Esophagus muscularis mucosa (tissue), 4 donors: ENCODE results near the gene MAPK7. TPM values are rescaled to one million over a fixed set of nuclear protein-coding genes. Genes with fewer than 3 reads are reported as not detected.

Experiments
- DNase-seq: peaks from one replicate; pipeline ENCODE4 v3.0.0-alpha.2; 2017; ENCODE audit errors: extremely low spot score
- H3K27ac ChIP-seq, 4 donors: fragments of 200-600 bp; sonication (generic); replicated peaks in 1 of 4; 1 replicate in 3 of 4; 2 replicates in 1 of 4; pipeline ENCODE4 v1.5.1; 2016 to 2019; ENCODE audit warnings: mild to moderate bottlenecking in 1 of 4
- H3K27me3 ChIP-seq, 4 donors: fragments of 200-600 bp; sonication (generic); one replicate each; pipeline versions ENCODE4 v1.5.1 to v1.6.0; 2016 to 2019
- H3K36me3 ChIP-seq, 4 donors: fragments of 200-600 bp; sonication (generic); one replicate each; pipeline ENCODE4 v1.5.1; 2016 to 2019
- H3K4me1 ChIP-seq, 4 donors: fragments of 200-600 bp; sonication (generic); one replicate each; pipeline ENCODE4 v1.5.1; 2016 to 2019
- H3K4me3 ChIP-seq, 4 donors: fragments of 200-600 bp; sonication (generic); 1 replicate in 2 of 4; 2 replicates in 2 of 4; pipeline ENCODE4 v1.5.1; 2016 to 2019; ENCODE audit warnings: mild to moderate bottlenecking in 4 of 4, moderate library complexity in 1 of 4
- H3K9me3 ChIP-seq, 4 donors: fragments of 200-600 bp; sonication (generic); 1 replicate in 3 of 4; 2 replicates in 1 of 4; pipeline ENCODE4 v1.5.1; 2016 to 2019
- EP300 ChIP-seq: sonication (generic); formaldehyde crosslinking; IDR thresholded peaks from one replicate; pipeline ENCODE4 v1.6.1; 2017; ENCODE audit warnings: antibody characterized with exemption
- POLR2A ChIP-seq: fragments of 450-650 bp; IDR thresholded peaks from one replicate; pipeline ENCODE4 v1.6.1; 2017; ENCODE audit warnings: antibody characterized with exemption, moderate library complexity, mild to moderate bottlenecking, low read depth
- POLR2AphosphoS5 ChIP-seq, 2 donors: sonication (generic); formaldehyde crosslinking; IDR thresholded peaks; one replicate each; pipeline ENCODE4 v1.6.1; 2017; ENCODE audit warnings: antibody characterized with exemption in 2 of 2
- WGBS: methylation state at CpG from one replicate; pipeline ENCODE4 v1.1.5; 2018; 5-methylcytosine and 5-hydroxymethylcytosine counted together
- intact Hi-C: fragments of 100-400 bp; cut with DNase I; formaldehyde crosslinking; loops from one replicate; pipeline ENCODE4 v1.15.1; 2023
- total RNA-seq, 4 donors: library from RNA; depleted of rRNA; stranded (reverse); fragments of >200 nt; gene quantifications; one replicate each; pipeline versions ENCODE4 v1.1.0 to v1.2.1, GENCODE V29; 2016
- TF ChIP-seq, protein P1 (sequence below), 3 experiments: fragments of 200-600 bp in 2 of 3; fragments of 450-650 bp in 1 of 3; sonication (generic) in 2 of 3; IDR thresholded peaks; one replicate each; pipeline ENCODE4 v1.5.1; 2017 to 2019; ENCODE audit warnings: antibody characterized with exemption in 3 of 3, mild to moderate bottlenecking in 2 of 3, moderate library complexity in 1 of 3

The MAPK7 gene
- total RNA-seq, 4 donors from 2014 or later = 26.3 to 41.4 (median 33.2) TPM

DNA sequence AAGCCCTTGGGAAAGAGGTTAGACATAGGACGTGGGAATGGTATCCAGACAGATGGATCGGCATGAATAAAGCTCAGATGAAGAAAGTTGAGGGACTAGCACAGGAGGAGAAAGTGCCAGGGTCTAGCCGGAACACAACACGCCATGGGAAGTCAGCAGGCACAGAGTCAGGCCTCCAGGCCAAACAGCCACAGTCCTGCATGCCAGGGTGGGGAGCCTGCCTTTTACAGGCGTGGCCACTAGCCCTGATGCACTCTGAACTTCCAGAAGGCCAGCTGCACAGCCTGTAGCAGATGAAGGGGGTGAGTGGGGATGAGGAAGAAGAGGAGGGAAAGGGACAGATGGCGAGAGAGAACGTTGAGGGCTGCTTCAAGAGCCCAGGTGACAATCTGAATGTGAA, 20.9 kb upstream of the MAPK7 start:
- 84% methylated on average over 7 of the region's 7 CpGs for WGBS
- intact Hi-C loops = no loop called here
- H3K9me3 ChIP-seq = no peaks in the 10 kb centered on the region
- DNase-seq = no peak
- H3K4me1 ChIP-seq = peaks cover 7 to 13% (median 12%) of the 10 kb centered on the region in 4 donors
- H3K27ac ChIP-seq = no peak overlapping the region
- no peak overlapping the region for H3K4me3 ChIP-seq
- peaks cover 0 to 22% (median 6%) of the 10 kb centered on the region in 4 donors for H3K36me3 ChIP-seq
- H3K27me3 ChIP-seq = no peaks in the 10 kb centered on the region
- no peak for TF ChIP-seq POLR2AphosphoS5 (IDR thresholded peaks at IDR 0.05)
- TF ChIP-seq POLR2A = no peak
- TF ChIP-seq EP300 = no peak
- TF ChIP-seq, protein P1, sequence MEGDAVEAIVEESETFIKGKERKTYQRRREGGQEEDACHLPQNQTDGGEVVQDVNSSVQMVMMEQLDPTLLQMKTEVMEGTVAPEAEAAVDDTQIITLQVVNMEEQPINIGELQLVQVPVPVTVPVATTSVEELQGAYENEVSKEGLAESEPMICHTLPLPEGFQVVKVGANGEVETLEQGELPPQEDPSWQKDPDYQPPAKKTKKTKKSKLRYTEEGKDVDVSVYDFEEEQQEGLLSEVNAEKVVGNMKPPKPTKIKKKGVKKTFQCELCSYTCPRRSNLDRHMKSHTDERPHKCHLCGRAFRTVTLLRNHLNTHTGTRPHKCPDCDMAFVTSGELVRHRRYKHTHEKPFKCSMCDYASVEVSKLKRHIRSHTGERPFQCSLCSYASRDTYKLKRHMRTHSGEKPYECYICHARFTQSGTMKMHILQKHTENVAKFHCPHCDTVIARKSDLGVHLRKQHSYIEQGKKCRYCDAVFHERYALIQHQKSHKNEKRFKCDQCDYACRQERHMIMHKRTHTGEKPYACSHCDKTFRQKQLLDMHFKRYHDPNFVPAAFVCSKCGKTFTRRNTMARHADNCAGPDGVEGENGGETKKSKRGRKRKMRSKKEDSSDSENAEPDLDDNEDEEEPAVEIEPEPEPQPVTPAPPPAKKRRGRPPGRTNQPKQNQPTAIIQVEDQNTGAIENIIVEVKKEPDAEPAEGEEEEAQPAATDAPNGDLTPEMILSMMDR (IDR thresholded peaks at IDR 0.05) = no peak

DNA sequence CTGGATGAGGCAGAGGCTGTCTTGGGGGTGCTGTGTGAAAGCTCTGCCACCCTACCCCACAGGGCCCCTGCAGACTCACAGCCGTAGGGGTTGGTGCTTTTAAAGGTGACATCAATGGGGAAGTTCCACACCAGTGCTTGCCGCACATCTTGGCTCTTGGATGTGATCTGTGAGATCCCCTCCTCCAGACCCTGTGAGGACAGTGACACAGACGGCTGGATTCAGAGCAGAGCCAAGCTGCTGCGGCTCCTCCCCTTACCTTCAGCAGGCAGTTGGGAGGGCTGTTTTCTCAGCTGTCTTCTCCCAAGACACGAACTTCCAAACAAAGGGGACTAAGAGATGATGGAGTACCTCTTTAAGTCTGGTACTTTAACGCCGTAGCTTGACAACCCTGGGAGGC, 20.5 kb upstream of the MAPK7 start:
- Histone ChIP-seq H3K4me3 (no peak overlapping the region), H3K9me3 (no peaks in the 10 kb centered on the region), H3K27ac (no peak overlapping the region), H3K4me1 (peaks cover 7 to 13% (median 12%) of the 10 kb centered on the region in 4 donors), H3K36me3 (peaks cover 0 to 22% (median 6%) of the 10 kb centered on the region in 4 donors), H3K27me3 (no peaks in the 10 kb centered on the region)
- WGBS = 85% methylated on average over 6 of the region's 7 CpGs
- no peak for DNase-seq
- intact Hi-C loops = no loop called here
- TF ChIP-seq, protein P1 (IDR thresholded peaks at IDR 0.05) = no peak
- no peak for TF ChIP-seq POLR2A

DNA sequence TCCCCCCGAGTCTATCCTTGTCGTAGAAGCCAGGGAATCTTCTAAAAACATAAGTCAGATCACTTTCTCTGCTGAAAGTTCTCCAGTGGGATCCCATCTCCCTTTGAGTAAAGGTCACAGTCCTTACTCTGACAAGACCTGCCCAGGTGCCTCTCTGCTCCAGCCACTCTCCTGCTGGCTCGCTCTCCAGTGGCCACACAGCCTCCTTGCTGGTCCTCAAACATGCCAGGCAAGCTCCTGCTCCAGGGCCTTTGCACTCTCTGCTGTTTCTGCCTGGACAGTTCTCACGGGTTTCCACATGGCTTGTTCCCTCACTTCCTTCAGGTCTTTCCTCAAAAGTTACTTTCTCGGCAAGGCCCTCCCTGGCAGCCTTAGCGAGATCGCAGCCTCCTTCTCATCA, 19.1 kb upstream of the MAPK7 start:
- Histone ChIP-seq H3K36me3 (peaks cover 0 to 22% (median 6%) of the 10 kb centered on the region in 4 donors), H3K27ac (no peak overlapping the region), H3K4me1 (peaks cover 10 to 22% (median 19%) of the 10 kb centered on the region in 4 donors), H3K4me3 (no peak overlapping the region), H3K27me3 (no peaks in the 10 kb centered on the region), H3K9me3 (no peaks in the 10 kb centered on the region)
- DNase-seq = no peak
- TF ChIP-seq POLR2AphosphoS5 (IDR thresholded peaks at IDR 0.05) (no peak), EP300 (no peak), POLR2A (no peak)
- TF ChIP-seq, protein P1 (IDR thresholded peaks at IDR 0.05) = no peak
- intact Hi-C loops = no loop called here
- WGBS = 76% methylated on average over 7 of the region's 7 CpGs

DNA sequence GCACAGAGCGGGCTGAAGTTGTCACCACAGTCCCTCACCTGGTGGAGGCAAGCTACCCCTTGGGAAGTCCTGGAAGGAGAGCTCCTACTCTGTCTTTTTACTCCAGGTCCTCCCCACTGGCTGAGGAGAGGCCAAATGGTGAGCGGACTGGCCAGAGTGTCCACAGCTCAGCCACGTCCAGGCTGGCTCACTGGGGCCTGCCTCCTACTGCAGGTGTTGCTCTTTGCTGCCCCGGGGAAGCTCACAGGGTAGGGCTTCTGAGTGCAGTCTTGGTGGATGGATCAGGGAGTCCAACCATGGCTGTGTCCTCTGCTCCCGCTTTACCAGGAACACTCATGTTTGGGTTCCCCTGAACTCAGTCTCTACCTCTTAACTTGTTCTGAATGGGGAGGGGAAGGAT, 18.4 kb upstream of the MAPK7 start:
- TF ChIP-seq POLR2AphosphoS5 (IDR thresholded peaks at IDR 0.05) = no peak
- no peak for TF ChIP-seq POLR2A
- no peak for TF ChIP-seq EP300
- TF ChIP-seq, protein P1 (IDR thresholded peaks at IDR 0.05) = no peak
- Histone ChIP-seq H3K4me3 (no peak overlapping the region), H3K27ac (no peak overlapping the region), H3K9me3 (no peaks in the 10 kb centered on the region), H3K27me3 (no peaks in the 10 kb centered on the region), H3K4me1 (peaks cover 10 to 22% (median 19%) of the 10 kb centered on the region in 4 donors), H3K36me3 (peaks cover 0 to 22% (median 6%) of the 10 kb centered on the region in 4 donors)
- WGBS = 94% methylated on average over 5 of the region's 5 CpGs
- no peak for DNase-seq
- intact Hi-C loops = loop anchor here (10.0 kb wide), 2 partner anchors 145 to 405 kb away; no protein-coding TSS in a partner anchor

DNA sequence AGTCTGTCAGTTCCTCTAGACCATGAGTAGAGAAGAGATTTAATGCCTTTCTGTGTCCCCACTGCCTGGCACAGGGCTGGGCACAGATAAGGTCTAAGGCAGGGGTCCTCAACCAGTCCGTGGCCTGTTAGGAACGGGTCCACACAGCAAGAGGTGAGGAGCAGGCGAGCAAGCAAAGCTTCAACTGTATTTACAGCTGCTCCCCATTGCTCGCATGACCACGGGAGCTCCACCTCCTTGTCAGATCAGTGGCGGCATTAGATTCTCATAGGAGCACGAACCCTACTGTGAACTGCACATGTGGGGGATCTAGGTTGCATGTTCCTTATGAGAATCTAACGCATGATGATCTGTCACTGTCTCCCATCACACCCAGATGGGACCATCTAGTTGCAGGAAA, 17.5 kb upstream of the MAPK7 start:
- 93% methylated on average over 8 of the region's 8 CpGs for WGBS
- intact Hi-C loops = loop anchor here (10.0 kb wide), 2 partner anchors 144 to 404 kb away; no protein-coding TSS in a partner anchor
- H3K4me3 ChIP-seq = no peak overlapping the region

More for the DNA sequence above, 17.5 kb upstream of the MAPK7 start:
- Histone ChIP-seq H3K36me3 (peaks cover 0 to 22% (median 6%) of the 10 kb centered on the region in 4 donors), H3K27ac (no peak overlapping the region), H3K4me1 (peaks cover 10 to 22% (median 19%) of the 10 kb centered on the region in 4 donors), H3K9me3 (no peaks in the 10 kb centered on the region), H3K27me3 (no peaks in the 10 kb centered on the region)
- no peak for TF ChIP-seq POLR2AphosphoS5 (IDR thresholded peaks at IDR 0.05)
- TF ChIP-seq, protein P1 (IDR thresholded peaks at IDR 0.05) = no peak
- TF ChIP-seq EP300 = no peak
- no peak for TF ChIP-seq POLR2A
- no peak for DNase-seq
